Activated naive CD8-positive, alpha-beta T cell treated with anti-CD3 and anti-CD28 coated beads, Interleukin-2, amount 10 ng/mL, durations not matched to agents 7 days and 5 days (primary cell): Measurements from ENCODE around the gene CLDN3. TPM values are rescaled to one million over a fixed set of nuclear protein-coding genes. Genes with fewer than 3 reads are reported as not detected.
"Not testable (repeated sequence)": the region's sequence is repeated elsewhere in the genome, so short reads cannot be mapped to it uniquely, and the experiment has no call there.

ENCODE experiments used
- ATAC-seq: fragments of 150-1000 bp; cut with Tn5 transposase; one replicate; pipeline ENCODE4 v1.10.0; 2021; ENCODE audit warnings: low read depth, moderate library complexity
- POLR2A ChIA-PET: fragments of 350-600 bp; sonication (Branson Sonifier 250); formaldehyde crosslinking; loops from one replicate; lab custom pipeline; 2021; ENCODE audit warnings: antibody characterized with exemption; lab: Charles Lee
- DNase-seq: peaks from one replicate; pipeline ENCODE4 v3.0.0; 2021
- H3K27ac Mint-ChIP-seq: one replicate; pipeline ENCODE4 v1.8.0; 2022; ENCODE audit warnings: mild to moderate bottlenecking, mixed read lengths
- H3K27me3 Mint-ChIP-seq: one replicate; pipeline ENCODE4 v1.8.0; 2022; ENCODE audit warnings: mild to moderate bottlenecking, moderate library complexity, mixed read lengths
- H3K36me3 Mint-ChIP-seq: one replicate; pipeline ENCODE4 v1.8.0; 2021; ENCODE audit warnings: mild to moderate bottlenecking, mixed read lengths
- H3K4me1 Mint-ChIP-seq: one replicate; pipeline ENCODE4 v1.8.0; 2021; ENCODE audit warnings: mixed read lengths
- H3K4me3 Mint-ChIP-seq: one replicate; pipeline ENCODE4 v1.8.0; 2022; ENCODE audit warnings: mild to moderate bottlenecking, moderate library complexity, mixed read lengths
- H3K9me3 Mint-ChIP-seq: one replicate; pipeline ENCODE4 v1.8.0; 2021; ENCODE audit warnings: mixed read lengths
- total RNA-seq, 2 experiments: library from RNA; stranded (reverse); gene quantifications; one replicate each; pipeline ENCODE4 v1.2.3, GENCODE V29; 2021

Gene CLDN3
- total RNA-seq, 2 experiments from 2014 or later = not detected

DNA sequence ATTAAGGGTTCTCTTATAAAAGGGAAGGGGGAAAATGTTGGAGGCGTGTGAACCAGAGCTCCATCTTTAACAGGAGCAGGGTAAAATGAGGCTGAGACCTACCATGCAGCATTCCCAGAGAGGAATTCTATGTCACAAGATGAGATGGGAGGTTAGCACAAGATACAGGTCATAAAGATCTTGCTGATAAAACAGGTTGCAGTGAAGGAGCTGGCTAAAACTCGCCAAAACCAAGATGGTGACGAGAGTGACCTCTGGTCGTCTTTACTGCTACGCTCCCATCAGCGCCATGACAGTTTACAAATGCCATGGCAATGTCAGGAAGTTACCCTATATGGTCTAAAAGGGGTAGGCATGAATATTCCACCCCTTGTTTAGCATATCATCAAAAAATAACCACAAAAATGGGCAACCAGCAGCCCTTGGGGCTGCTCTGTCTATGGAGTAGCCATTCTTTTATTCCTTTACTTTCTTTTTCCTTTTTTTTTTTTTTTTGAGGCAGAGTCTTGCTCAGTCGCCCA, 21.2 kb upstream of the CLDN3 start:
- H3K36me3 Mint-ChIP-seq, H3K9me3 Mint-ChIP-seq, H3K4me3 Mint-ChIP-seq, H3K4me1 Mint-ChIP-seq, ATAC-seq, POLR2A ChIA-PET, H3K27me3 Mint-ChIP-seq, DNase-seq, H3K27ac Mint-ChIP-seq: not testable (repeated sequence)

DNA sequence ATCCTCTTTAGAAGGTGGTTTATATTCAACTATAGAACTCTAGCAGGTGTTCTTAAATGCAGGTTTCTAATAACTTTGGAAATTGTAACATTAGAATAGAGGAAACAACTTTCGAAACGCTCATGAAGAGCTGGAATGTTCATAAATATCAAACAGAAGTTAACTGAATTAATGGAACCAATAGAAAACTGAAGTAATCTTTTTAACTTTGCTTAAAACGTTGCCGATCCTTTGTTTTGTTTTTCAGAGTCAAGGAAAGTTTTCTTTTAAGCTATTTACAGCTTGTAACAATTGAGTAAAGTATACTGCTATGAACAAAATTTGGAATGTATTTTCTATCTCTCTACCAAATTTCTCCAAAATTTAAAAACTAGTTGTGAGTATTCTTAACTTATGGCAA, 19.0 kb upstream of the CLDN3 start:
- no peak overlapping the region for H3K4me3 Mint-ChIP-seq
- peaks cover 3% of the 10 kb centered on the region for H3K27me3 Mint-ChIP-seq
- H3K9me3 Mint-ChIP-seq = no peaks in the 10 kb centered on the region
- no peaks in the 10 kb centered on the region for H3K36me3 Mint-ChIP-seq
- H3K27ac Mint-ChIP-seq = no peak overlapping the region
- ATAC-seq = no peak
- H3K4me1 Mint-ChIP-seq = no peaks in the 10 kb centered on the region
- no peak for DNase-seq
- POLR2A ChIA-PET = no interaction called here

DNA sequence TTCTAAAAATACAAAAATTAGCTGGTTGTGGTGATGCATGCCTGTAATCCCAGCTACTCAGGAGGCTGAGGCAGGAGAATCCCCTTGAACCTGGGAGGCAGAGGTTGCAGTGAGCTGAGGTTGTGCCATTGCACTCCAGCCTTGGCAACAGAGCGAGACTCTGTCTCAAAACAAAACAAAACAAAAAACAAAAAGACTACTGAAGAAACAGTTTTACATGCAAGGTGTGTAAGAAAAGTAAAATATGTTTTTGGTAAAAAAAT, 17.6 kb upstream of the CLDN3 start:
- H3K27me3 Mint-ChIP-seq, H3K4me1 Mint-ChIP-seq, H3K9me3 Mint-ChIP-seq, H3K36me3 Mint-ChIP-seq, H3K27ac Mint-ChIP-seq, ATAC-seq, DNase-seq, H3K4me3 Mint-ChIP-seq, POLR2A ChIA-PET: not testable (repeated sequence)

DNA sequence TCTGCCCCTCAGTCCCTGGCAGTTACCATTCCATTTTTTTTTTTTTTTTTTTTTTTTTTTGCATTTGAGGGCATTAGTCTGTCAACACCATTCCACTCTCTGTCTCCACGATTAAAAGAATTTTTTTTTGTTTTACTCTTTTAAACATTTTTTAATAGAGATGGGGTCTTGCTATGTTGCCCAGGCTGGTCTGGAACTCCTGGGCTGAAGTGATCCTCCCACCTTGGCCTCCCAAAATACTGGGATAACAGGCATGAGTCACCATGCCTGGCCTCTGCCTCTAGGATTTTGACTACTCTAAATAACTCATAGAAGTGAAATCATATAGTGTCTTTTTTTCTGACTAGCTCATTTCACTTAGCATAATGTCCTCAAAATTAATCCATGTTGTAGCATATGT, 16.5 kb upstream of the CLDN3 start:
- Mint-ChIP-seq H3K4me3 (no peak overlapping the region), H3K9me3 (no peaks in the 10 kb centered on the region), H3K27ac (no peak overlapping the region), H3K27me3 (peaks cover 3% of the 10 kb centered on the region), H3K4me1 (no peaks in the 10 kb centered on the region), H3K36me3 (no peaks in the 10 kb centered on the region)
- DNase-seq (no peak), ATAC-seq (no peak)
- POLR2A ChIA-PET = no interaction called here

DNA sequence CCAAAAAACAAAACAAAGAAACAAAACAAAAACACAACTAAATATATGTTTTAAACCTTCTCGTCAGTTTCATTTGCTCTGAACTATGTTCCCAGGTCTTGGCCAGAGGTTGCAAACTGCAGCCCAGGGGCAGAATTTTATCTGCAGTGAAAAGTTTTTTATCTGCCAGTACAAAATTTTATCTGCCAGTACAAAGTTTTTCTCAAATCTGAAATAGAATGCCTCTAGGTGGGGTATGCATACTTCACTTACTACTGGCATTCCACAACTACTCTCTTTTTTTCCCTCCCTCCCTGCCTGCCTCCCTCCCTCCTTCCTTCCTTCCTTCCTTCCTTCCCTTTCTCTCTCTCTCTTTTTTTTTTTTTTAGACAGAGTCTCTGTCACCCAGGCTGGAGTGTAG, 9.4 kb upstream of the CLDN3 start:
- Mint-ChIP-seq H3K27me3 (peaks cover 8% of the 10 kb centered on the region), H3K36me3 (no peaks in the 10 kb centered on the region), H3K27ac (no peak overlapping the region), H3K4me3 (no peak overlapping the region), H3K9me3 (peaks cover 4% of the 10 kb centered on the region), H3K4me1 (no peaks in the 10 kb centered on the region)
- POLR2A ChIA-PET = no interaction called here
- DNase-seq = no peak
- ATAC-seq = no peak

DNA sequence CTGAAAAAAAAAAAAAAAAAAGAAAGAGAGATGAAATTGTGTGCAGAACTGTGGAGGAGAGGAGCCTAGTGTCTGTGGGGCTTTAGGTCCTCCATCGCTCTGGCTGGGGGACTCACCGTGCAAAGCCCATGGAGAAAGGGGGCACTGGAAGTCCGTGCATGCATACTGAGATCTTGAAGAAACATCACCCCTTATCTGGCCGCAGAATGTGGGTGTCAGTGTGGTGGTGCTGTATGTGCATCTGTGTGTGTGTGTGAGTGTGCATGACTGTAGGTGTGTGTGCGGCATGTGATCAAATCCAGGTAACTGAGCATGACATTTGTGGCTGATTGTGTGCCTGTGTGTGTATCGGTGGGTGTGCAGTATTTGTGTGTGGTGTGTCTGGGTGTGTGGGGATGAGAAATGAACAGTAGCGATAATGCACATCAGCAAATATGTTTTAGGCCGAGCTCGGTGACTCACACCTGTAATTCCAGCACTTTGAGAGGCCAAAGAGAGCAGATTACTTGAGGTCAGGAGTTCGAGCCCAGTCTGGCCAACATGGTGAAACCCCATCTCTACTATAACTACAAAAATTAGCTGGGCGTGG, 8.8 kb upstream of the CLDN3 start:
- POLR2A ChIA-PET = no interaction called here
- Mint-ChIP-seq H3K36me3 (no peaks in the 10 kb centered on the region), H3K9me3 (peaks cover 4% of the 10 kb centered on the region), H3K27me3 (peaks cover 13% of the 10 kb centered on the region), H3K27ac (no peak overlapping the region), H3K4me3 (no peak overlapping the region), H3K4me1 (no peaks in the 10 kb centered on the region)
- ATAC-seq (no peak), DNase-seq (no peak)

DNA sequence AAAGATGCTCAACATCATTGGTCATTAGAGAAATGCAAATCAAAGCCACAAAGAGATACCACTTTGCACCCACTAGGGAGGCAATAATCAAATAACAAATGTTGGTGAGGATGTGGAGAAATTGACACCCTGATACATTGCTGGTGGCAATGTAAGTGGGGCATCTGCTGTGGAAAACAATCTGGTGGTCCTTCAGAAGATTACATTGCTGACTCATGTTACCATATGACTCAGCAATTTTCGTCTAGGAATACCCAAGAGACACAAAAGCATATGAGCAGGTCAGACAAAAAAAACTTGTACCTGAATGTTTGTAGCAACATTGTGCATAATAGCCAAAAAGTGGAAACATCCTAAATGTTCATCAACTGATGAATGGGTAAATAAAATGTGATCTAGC, 4.9 kb upstream of the CLDN3 start:
- Mint-ChIP-seq H3K36me3 (no peaks in the 10 kb centered on the region), H3K27ac (no peak overlapping the region), H3K4me1 (no peaks in the 10 kb centered on the region), H3K9me3 (no peaks in the 10 kb centered on the region), H3K27me3 (peaks cover 36% of the 10 kb centered on the region), H3K4me3 (no peak overlapping the region)
- ATAC-seq (no peak), DNase-seq (no peak)
- POLR2A ChIA-PET = no interaction called here

DNA sequence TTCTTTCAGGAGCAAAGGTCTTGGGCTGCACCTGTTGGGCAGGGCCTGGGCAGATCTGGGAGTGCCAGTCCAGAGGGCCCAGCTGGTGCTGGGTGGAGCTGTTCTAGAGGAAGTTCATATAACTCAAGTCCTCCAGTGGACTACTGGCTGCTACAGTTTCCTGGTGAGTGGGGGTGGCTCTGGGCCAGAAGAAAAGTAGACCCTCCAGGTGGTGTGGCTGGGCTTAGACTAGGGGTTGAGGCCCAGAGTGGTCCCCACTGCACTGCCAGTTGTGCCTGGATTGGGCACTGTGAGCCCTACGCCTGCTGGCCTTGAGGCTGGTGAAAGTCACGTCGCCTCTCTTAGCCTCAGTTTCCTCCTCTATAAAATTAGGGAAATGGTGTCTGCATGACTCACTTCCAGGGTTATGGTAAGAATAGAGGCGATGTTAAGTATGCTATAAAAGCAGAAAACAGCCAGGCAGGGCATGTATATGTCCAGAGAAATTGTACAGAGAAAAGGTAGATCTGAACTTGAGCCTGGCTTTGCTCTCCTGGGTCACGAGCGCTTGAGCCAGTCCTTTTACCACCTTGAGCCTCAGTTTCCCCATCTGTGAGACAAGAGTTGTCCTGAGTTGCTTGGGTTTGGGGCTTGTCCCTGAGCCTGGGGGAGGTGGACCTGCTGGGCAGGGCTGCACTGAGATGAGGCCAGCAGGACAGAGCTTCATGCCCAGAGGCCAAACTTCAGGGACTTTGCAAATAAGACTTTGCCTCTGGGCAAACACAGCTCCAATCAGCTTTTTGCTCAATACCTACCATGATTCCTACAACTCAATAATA, 3.8 kb upstream of the CLDN3 start:
- H3K27me3 Mint-ChIP-seq = peaks cover 36% of the 10 kb centered on the region
- POLR2A ChIA-PET = no interaction called here
- H3K9me3 Mint-ChIP-seq = no peaks in the 10 kb centered on the region
- no peak overlapping the region for H3K4me3 Mint-ChIP-seq
- H3K27ac Mint-ChIP-seq = no peak overlapping the region
- DNase-seq (no peak), ATAC-seq (no peak)
- H3K4me1 Mint-ChIP-seq = no peaks in the 10 kb centered on the region
- no peaks in the 10 kb centered on the region for H3K36me3 Mint-ChIP-seq

DNA sequence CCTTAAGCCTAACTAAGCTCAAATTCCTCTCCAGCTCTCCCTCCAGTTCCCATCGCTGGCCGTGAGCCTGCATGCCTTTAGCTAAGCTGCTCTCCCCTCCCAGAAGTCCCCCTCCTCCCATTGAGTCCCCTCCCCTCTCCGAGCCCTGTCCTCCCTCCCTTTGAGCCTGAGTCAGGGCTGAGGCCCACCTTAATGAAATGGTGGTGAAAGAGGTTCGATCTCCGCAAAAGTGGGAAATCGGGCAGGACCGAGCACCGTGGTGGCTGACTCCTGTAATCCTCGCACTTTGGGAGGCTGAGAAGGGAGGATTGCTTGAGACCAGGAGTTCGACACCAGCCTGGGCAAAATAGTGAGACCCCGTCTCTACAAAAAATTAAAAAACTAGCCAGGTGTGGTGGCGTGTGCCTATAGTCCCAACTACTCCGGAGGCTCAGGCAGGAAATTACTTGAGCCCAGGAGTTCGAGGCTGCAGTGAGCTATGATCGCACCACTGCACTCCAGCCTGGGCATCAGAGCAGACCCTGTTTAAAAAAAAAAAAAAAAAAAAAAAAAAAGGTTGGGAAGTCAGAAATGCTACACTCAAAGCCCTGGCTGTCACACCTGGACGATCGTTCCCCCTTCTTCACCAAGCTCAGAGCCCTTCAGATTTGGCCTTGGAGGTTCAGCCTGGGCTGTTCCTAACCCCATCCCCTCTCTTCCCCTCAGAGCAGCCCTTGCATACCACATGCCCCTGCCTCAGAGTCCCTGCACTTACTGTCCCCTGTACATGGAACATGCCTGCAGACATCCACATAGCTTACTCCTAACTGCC, 995 bp upstream of the CLDN3 start:
- POLR2A ChIA-PET = interaction anchor here (0.7 kb wide), 1 partner anchor 9 kb away, joined by 4 read pairs; no protein-coding TSS in a partner anchor
- Mint-ChIP-seq H3K9me3 (no peaks in the 10 kb centered on the region), H3K36me3 (no peaks in the 10 kb centered on the region), H3K4me3 (no peak overlapping the region), H3K27ac (no peak overlapping the region), H3K27me3 (peaks cover 48% of the 10 kb centered on the region), H3K4me1 (no peaks in the 10 kb centered on the region)
- ATAC-seq = no peak
- no peak for DNase-seq

DNA sequence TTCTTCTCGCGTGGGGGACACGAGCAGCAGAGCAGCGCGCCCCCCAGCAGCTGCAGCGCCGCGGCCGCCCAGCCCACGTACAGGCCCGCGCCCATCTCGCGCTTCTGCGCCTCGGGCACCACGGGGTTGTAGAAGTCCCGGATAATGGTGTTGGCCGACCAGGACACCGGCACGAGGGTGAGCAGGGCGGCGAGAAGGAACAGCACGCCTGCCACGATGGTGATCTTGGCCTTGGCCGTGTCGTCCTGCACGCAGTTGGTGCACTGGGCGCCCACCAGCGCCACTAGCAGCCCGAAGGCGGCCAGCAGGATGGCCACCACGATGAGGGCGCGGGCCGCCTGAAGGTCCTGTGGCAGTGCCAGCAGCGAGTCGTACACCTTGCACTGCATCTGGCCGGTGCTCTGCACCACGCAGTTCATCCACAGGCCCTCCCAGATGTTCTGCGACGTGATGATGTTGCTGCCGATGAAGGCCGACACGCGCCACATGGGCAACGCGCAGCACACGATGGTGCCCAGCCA, 529 bp downstream of the CLDN3 start:
- Mint-ChIP-seq H3K4me1 (no peaks in the 10 kb centered on the region), H3K9me3 (no peaks in the 10 kb centered on the region), H3K36me3 (no peaks in the 10 kb centered on the region), H3K27me3 (peaks cover 48% of the 10 kb centered on the region), H3K27ac (no peak overlapping the region), H3K4me3 (no peak overlapping the region)
- ATAC-seq (no peak), DNase-seq (no peak)
- POLR2A ChIA-PET = no interaction called here

DNA sequence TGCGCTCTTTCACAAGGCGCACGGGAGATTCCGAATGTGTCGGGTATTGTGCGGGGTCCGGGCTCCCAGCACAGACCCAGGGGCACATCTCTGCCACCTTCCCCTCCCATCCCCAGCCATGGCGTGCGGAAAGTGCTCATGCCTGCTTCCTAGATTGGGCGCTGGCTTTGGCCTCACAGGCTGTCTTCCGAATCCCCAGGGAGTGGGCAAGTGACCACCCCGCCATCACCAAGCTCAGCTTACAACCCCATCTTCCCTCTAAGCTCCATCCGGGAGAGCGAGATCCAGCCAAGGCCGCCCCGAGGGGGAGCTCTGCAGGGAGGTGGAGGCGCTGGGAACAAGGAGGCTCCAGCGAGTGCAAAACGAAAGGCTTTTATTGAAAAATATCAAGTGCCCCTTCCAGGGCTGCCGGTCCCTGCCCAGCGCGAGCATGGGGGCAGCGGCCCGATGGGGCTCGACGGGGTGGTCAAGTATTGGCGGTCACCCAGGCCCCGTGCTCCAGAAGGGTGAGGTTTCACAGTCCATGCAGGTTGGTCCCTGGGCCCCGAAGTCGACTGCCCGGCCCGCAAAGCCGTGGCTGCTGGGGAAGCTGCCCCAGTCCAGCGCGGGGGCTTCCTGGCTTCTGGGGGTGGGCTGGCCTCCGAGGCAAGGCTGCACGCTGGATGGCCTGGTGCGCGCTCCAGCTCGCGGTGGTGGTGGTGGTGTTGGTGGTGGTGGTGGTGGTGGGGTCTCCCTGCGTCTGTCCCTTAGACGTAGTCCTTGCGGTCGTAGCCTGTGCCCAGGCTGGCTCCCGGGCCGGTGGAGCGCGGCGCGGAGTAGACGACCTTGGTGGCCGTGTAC, 1.2 kb downstream of the CLDN3 start:
- no peak overlapping the region for H3K27ac Mint-ChIP-seq
- DNase-seq = no peak
- POLR2A ChIA-PET = no interaction called here
- no peak overlapping the region for H3K4me3 Mint-ChIP-seq
- H3K27me3 Mint-ChIP-seq = peaks cover 43% of the 10 kb centered on the region
- ATAC-seq = no peak
- no peaks in the 10 kb centered on the region for H3K36me3 Mint-ChIP-seq
- no peaks in the 10 kb centered on the region for H3K4me1 Mint-ChIP-seq
- no peaks in the 10 kb centered on the region for H3K9me3 Mint-ChIP-seq

DNA sequence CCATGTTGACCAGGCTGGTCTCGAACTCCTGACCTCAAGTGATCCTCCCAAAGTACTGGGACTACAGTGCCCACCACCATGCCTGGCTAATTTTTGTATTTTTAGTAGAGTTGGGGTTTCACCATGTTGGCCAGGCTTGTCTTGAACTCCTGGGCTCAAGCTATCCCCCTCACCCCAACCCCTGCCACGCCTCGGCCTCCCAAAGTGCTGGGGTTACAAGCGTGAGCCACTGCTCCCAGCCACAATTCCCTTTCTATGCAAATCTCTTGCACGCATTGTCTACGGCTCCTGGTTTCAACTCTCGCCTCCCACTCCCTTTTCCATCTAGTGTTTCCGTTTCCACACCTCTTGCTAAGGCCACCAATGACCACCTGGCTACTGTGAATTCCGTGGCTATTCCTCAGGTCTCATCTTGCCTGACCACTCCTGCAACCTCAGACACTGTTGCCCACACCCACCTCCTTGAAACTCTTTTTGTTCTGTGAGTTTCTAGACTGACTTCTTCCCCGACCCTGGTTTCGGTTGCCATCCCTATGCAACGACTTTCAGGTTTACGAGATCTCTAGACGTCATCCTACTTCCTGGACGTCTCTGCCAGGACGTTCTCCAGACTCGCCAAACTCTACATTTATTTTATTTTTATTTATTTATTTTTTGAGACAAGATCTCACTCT, 3.4 kb downstream of the CLDN3 start:
- ATAC-seq (no peak), DNase-seq (no peak)
- POLR2A ChIA-PET = no interaction called here
- H3K27me3 Mint-ChIP-seq = peaks cover 34% of the 10 kb centered on the region
- no peaks in the 10 kb centered on the region for H3K36me3 Mint-ChIP-seq
- no peaks in the 10 kb centered on the region for H3K4me1 Mint-ChIP-seq
- H3K4me3 Mint-ChIP-seq = no peak overlapping the region
- H3K27ac Mint-ChIP-seq = no peak overlapping the region
- H3K9me3 Mint-ChIP-seq = no peaks in the 10 kb centered on the region

DNA sequence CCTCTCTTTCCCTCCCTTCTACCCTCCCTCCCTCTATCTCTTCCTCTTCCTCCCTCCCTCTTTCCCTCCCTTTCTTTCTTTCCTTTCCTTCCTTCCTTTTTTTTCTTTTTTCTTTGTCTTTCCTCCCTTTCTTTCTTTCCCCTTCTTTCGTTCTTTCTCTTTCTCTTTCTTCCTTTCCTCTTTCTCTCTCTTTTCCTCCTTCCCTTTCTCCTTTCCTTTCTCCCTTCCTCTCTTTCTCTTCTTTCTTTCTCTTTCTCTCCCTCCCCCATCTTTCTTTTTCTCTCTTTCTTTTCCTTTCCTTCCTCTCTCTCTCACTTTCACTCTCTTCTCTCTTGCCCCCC, 7.4 kb downstream of the CLDN3 start:
- POLR2A ChIA-PET = no interaction called here
- no peaks in the 10 kb centered on the region for H3K4me1 Mint-ChIP-seq
- DNase-seq (no peak), ATAC-seq (no peak)
- H3K9me3 Mint-ChIP-seq = no peaks in the 10 kb centered on the region
- H3K27ac Mint-ChIP-seq = no peak overlapping the region
- H3K4me3 Mint-ChIP-seq = no peak overlapping the region
- peaks cover 7% of the 10 kb centered on the region for H3K27me3 Mint-ChIP-seq
- no peaks in the 10 kb centered on the region for H3K36me3 Mint-ChIP-seq
